ENCODE results near the gene DRD2.

Gene DRD2

DNA sequence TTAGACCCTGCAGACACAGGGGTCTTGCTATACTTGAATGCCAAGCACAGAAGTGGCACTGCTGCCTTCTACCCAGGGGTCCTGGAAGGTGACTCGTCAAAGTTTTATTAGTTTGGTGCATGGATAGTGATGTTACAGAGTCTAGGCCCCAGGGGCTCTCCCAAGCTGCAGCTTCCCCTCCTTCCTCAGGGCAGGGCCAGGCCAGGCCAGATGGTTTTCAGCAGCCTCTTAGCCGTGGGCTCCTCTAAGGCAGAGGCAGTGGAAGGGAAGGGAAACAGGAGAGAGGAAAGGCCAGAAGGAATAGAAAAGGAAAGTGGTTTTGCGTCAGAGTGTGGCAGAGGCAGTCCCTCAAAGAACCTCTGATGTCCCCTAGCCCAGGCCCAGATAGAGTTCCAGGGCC is 65.7 kb downstream of the DRD2 start:
- Histone ChIP-seq H3K9me3 (ENCODE audit: control insufficient read depth, insufficient read depth, low read depth, low read length) (no peaks in the 10 kb centered on the region), H3K4me1 (ENCODE audit: control insufficient read depth, insufficient read depth, low read length) (no peaks in the 10 kb centered on the region), H3K36me3 (ENCODE audit: control insufficient read depth in 2 of 2, insufficient read depth in 1 of 2, low read length in 2 of 2) (no peaks in the 10 kb centered on the region), H3K27ac (ENCODE audit: extremely low read depth, low read depth, low read length) (no peak overlapping the region), H3K4me3 (ENCODE audit: low read depth, low read length) (no peak overlapping the region)
- ChIA-PET CTCF (interaction anchor here (0.5 to 0.6 kb wide), 2 partner anchors 123 to 956 kb away, joined by 3 read pairs; no protein-coding TSS in a partner anchor), POLR2A (no interaction called here)
- TF ChIP-seq, protein P1, sequence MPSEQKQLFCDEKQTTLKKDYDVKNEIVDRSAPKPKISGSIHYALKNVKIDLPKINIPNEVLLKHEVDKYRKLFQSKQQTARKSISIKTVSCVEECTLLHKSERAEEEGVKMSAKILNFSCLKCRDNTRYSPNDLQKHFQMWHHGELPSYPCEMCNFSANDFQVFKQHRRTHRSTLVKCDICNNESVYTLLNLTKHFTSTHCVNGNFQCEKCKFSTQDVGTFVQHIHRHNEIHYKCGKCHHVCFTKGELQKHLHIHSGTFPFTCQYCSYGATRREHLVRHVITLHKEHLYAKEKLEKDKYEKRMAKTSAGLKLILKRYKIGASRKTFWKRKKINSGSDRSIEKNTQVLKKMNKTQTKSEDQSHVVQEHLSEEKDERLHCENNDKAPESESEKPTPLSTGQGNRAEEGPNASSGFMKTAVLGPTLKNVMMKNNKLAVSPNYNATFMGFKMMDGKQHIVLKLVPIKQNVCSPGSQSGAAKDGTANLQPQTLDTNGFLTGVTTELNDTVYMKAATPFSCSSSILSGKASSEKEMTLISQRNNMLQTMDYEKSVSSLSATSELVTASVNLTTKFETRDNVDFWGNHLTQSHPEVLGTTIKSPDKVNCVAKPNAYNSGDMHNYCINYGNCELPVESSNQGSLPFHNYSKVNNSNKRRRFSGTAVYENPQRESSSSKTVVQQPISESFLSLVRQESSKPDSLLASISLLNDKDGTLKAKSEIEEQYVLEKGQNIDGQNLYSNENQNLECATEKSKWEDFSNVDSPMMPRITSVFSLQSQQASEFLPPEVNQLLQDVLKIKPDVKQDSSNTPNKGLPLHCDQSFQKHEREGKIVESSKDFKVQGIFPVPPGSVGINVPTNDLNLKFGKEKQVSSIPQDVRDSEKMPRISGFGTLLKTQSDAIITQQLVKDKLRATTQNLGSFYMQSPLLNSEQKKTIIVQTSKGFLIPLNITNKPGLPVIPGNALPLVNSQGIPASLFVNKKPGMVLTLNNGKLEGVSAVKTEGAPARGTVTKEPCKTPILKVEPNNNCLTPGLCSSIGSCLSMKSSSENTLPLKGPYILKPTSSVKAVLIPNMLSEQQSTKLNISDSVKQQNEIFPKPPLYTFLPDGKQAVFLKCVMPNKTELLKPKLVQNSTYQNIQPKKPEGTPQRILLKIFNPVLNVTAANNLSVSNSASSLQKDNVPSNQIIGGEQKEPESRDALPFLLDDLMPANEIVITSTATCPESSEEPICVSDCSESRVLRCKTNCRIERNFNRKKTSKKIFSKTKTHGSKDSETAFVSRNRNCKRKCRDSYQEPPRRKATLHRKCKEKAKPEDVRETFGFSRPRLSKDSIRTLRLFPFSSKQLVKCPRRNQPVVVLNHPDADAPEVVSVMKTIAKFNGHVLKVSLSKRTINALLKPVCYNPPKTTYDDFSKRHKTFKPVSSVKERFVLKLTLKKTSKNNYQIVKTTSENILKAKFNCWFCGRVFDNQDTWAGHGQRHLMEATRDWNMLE (tag by site-specific recombination; conservative IDR thresholded peaks at IDR 0.05; ENCODE audit: low read depth), result no peak
- TF ChIP-seq ZNF133 (tag by site-specific recombination; IDR thresholded peaks at IDR 0.05) (no peak), ZNF626 (tag by site-specific recombination; IDR thresholded peaks at IDR 0.05) (no peak)
- TF ChIP-seq, protein P2, sequence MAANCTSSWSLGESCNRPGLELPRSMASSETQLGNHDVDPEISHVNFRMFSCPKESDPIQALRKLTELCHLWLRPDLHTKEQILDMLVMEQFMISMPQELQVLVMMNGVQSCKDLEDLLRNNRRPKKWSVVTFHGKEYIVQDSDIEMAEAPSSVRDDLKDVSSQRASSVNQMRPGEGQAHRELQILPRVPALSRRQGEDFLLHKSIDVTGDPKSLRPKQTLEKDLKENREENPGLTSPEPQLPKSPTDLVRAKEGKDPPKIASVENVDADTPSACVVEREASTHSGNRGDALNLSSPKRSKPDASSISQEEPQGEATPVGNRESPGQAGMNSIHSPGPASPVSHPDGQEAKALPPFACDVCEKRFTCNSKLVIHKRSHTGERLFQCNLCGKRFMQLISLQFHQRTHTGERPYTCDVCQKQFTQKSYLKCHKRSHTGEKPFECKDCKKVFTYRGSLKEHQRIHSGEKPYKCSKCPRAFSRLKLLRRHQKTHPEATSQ (tag by site-specific recombination; IDR thresholded peaks at IDR 0.05), result no peak
- TF ChIP-seq, protein P3, sequence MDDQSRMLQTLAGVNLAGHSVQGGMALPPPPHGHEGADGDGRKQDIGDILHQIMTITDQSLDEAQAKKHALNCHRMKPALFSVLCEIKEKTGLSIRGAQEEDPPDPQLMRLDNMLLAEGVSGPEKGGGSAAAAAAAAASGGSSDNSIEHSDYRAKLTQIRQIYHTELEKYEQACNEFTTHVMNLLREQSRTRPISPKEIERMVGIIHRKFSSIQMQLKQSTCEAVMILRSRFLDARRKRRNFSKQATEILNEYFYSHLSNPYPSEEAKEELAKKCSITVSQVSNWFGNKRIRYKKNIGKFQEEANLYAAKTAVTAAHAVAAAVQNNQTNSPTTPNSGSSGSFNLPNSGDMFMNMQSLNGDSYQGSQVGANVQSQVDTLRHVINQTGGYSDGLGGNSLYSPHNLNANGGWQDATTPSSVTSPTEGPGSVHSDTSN (CRISPR knock-in tag; IDR thresholded peaks at IDR 0.05), result no peak

DNA sequence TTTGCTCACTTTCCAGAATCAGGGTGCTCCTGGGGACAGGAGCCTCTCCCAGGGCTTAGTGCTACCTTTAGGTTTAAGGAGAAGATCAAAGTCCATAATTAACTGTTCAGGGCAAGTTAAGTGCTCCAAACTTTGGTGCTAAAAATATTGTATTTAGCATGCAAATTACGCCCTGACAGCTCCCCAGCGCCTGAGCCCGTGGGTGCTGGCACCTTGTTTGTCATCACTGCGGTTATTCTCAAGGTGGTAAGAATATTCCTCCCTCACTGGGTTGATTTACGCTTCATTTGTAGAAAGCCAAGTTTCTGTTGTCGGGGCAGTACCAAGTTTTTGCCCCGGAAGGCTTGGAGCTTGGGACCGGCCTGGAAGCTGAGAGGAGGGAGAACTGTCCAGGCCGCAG is 66.3 kb downstream of the DRD2 start:
- CTCF ChIA-PET, result interaction anchor here (0.5 to 0.7 kb wide), 3 partner anchors 16 to 956 kb away, joined by 3 to 4 read pairs (median 3); no protein-coding TSS in a partner anchor
- no peaks in the 10 kb centered on the region for H3K9me3 ChIP-seq (ENCODE audit: control insufficient read depth, insufficient read depth, low read depth, low read length)
- H3K4me3 ChIP-seq (ENCODE audit: low read depth, low read length), result no peak overlapping the region
- H3K4me1 ChIP-seq (ENCODE audit: control insufficient read depth, insufficient read depth, low read length), result no peaks in the 10 kb centered on the region
- H3K36me3 ChIP-seq (ENCODE audit: control insufficient read depth in 2 of 2, insufficient read depth in 1 of 2, low read length in 2 of 2), result no peaks in the 10 kb centered on the region
- POLR2A ChIA-PET, result interaction anchor here (0.6 kb wide), 1 partner anchor 11 kb away, joined by 3 read pairs; no protein-coding TSS in a partner anchor
- H3K27ac ChIP-seq (ENCODE audit: extremely low read depth, low read depth, low read length), result no peak overlapping the region
- TF ChIP-seq, protein P3 (CRISPR knock-in tag; IDR thresholded peaks at IDR 0.05), result no peak
- TF ChIP-seq ZNF558 (tag by site-specific recombination; IDR thresholded peaks at IDR 0.05), result no peak
- no peak for TF ChIP-seq GFI1B (tag by site-specific recombination; IDR thresholded peaks at IDR 0.05)
- no peak for TF ChIP-seq HOXC10 (CRISPR knock-in tag; IDR thresholded peaks at IDR 0.05)
- no peak for TF ChIP-seq ZNF530 (tag by site-specific recombination; IDR thresholded peaks at IDR 0.05; ENCODE audit: low read depth)
- TF ChIP-seq ZNF624 (tag by site-specific recombination; IDR thresholded peaks at IDR 0.05), result no peak
- TF ChIP-seq ZBTB21 (tag by site-specific recombination; IDR thresholded peaks at IDR 0.05), result no peak
- TF ChIP-seq, protein P4, sequence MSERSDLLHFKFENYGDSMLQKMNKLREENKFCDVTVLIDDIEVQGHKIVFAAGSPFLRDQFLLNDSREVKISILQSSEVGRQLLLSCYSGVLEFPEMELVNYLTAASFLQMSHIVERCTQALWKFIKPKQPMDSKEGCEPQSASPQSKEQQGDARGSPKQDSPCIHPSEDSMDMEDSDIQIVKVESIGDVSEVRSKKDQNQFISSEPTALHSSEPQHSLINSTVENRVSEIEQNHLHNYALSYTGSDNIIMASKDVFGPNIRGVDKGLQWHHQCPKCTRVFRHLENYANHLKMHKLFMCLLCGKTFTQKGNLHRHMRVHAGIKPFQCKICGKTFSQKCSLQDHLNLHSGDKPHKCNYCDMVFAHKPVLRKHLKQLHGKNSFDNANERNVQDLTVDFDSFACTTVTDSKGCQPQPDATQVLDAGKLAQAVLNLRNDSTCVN (tag by site-specific recombination; optimal IDR thresholded peaks at IDR 0.05), result no peak
- TF ChIP-seq KLF7 (tag by site-specific recombination; IDR thresholded peaks at IDR 0.05; ENCODE audit: borderline replicate concordance), result no peak
- TF ChIP-seq KLF8 (tag by site-specific recombination; IDR thresholded peaks at IDR 0.05), result no peak
- TF ChIP-seq ZNF311 (tag by site-specific recombination; IDR thresholded peaks at IDR 0.05; ENCODE audit: borderline replicate concordance), result no peak
- no peak for TF ChIP-seq OVOL3 (tag by site-specific recombination; IDR thresholded peaks at IDR 0.05)
- TF ChIP-seq, protein P5, sequence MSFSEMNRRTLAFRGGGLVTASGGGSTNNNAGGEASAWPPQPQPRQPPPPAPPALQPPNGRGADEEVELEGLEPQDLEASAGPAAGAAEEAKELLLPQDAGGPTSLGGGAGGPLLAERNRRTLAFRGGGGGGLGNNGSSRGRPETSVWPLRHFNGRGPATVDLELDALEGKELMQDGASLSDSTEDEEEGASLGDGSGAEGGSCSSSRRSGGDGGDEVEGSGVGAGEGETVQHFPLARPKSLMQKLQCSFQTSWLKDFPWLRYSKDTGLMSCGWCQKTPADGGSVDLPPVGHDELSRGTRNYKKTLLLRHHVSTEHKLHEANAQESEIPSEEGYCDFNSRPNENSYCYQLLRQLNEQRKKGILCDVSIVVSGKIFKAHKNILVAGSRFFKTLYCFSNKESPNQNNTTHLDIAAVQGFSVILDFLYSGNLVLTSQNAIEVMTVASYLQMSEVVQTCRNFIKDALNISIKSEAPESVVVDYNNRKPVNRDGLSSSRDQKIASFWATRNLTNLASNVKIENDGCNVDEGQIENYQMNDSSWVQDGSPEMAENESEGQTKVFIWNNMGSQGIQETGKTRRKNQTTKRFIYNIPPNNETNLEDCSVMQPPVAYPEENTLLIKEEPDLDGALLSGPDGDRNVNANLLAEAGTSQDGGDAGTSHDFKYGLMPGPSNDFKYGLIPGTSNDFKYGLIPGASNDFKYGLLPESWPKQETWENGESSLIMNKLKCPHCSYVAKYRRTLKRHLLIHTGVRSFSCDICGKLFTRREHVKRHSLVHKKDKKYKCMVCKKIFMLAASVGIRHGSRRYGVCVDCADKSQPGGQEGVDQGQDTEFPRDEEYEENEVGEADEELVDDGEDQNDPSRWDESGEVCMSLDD (tag by site-specific recombination; IDR thresholded peaks at IDR 0.05), result no peak

Data from HEK293 (cell line).